ENCODE data around the gene WHRN. TPM values are rescaled to one million over a fixed set of nuclear protein-coding genes. Genes with fewer than 3 reads are reported as not detected.

WHRN gene
- total RNA-seq, 1 experiment from 2014 or later: 24.3 TPM

GRCh38 chr9:114378883-114379282 lies 126.4 kb downstream of the WHRN start (continued):
- no peak for TF ChIP-seq CTCF (IDR thresholded peaks at IDR 0.05)
- no peak for TF ChIP-seq GTF2I (CRISPR knock-in tag; conservative IDR thresholded peaks at IDR 0.05)
- TF ChIP-seq SP1 (CRISPR knock-in tag; conservative IDR thresholded peaks at IDR 0.05): no peak
- no peak for TF ChIP-seq TCF7 (CRISPR knock-in tag; IDR thresholded peaks at IDR 0.05; ENCODE audit: low read depth)

GRCh38 chr9:114378016-114378415 lies 127.3 kb downstream of the WHRN start:
- Mint-ChIP-seq H3K36me3 (peaks cover 23% of the 10 kb centered on the region), H3K9me3 (no peaks in the 10 kb centered on the region), H3K27me3 (ENCODE audit: low read depth) (no peaks in the 10 kb centered on the region; the same call in 1 of the 2 replicates), H3K4me3 (no peak overlapping the region), H3K4me1 (peaks cover 55% of the 10 kb centered on the region), H3K27ac (no peak overlapping the region)
- CTCF ChIA-PET: no interaction called here
- TF ChIP-seq PRRX2 (CRISPR knock-in tag; IDR thresholded peaks at IDR 0.05) (no peak), NFATC4 (CRISPR knock-in tag; IDR thresholded peaks at IDR 0.05) (no peak), NR3C1 (CRISPR knock-in tag; conservative IDR thresholded peaks at IDR 0.05; ENCODE audit: low read depth) (no peak), ZNF671 (CRISPR knock-in tag; IDR thresholded peaks at IDR 0.05) (no peak), FOXP1 (CRISPR knock-in tag; IDR thresholded peaks at IDR 0.05; ENCODE audit: borderline replicate concordance) (no peak), ZNF317 (CRISPR knock-in tag; IDR thresholded peaks at IDR 0.05; ENCODE audit: borderline replicate concordance, low read depth) (no peak), CREB1 (CRISPR knock-in tag; IDR thresholded peaks at IDR 0.05) (no peak), ZMAT4 (CRISPR knock-in tag; IDR thresholded peaks at IDR 0.05) (no peak), ESRRA (CRISPR knock-in tag; IDR thresholded peaks at IDR 0.05; ENCODE audit: borderline replicate concordance) (no peak), MAX (CRISPR knock-in tag; IDR thresholded peaks at IDR 0.05) (no peak), JUN (CRISPR knock-in tag; IDR thresholded peaks at IDR 0.05) (no peak)
- TF ChIP-seq, protein P1, sequence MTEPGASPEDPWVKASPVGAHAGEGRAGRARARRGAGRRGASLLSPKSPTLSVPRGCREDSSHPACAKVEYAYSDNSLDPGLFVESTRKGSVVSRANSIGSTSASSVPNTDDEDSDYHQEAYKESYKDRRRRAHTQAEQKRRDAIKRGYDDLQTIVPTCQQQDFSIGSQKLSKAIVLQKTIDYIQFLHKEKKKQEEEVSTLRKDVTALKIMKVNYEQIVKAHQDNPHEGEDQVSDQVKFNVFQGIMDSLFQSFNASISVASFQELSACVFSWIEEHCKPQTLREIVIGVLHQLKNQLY (CRISPR knock-in tag; IDR thresholded peaks at IDR 0.05): no peak
- TF ChIP-seq, protein P2, sequence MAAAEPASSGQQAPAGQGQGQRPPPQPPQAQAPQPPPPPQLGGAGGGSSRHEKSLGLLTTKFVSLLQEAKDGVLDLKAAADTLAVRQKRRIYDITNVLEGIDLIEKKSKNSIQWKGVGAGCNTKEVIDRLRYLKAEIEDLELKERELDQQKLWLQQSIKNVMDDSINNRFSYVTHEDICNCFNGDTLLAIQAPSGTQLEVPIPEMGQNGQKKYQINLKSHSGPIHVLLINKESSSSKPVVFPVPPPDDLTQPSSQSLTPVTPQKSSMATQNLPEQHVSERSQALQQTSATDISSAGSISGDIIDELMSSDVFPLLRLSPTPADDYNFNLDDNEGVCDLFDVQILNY (CRISPR knock-in tag; IDR thresholded peaks at IDR 0.05): no peak
- POLR2A ChIA-PET: no interaction called here
- DNase-seq (ENCODE audit: low spot score): no peak
- no peak for ATAC-seq

DNA sequence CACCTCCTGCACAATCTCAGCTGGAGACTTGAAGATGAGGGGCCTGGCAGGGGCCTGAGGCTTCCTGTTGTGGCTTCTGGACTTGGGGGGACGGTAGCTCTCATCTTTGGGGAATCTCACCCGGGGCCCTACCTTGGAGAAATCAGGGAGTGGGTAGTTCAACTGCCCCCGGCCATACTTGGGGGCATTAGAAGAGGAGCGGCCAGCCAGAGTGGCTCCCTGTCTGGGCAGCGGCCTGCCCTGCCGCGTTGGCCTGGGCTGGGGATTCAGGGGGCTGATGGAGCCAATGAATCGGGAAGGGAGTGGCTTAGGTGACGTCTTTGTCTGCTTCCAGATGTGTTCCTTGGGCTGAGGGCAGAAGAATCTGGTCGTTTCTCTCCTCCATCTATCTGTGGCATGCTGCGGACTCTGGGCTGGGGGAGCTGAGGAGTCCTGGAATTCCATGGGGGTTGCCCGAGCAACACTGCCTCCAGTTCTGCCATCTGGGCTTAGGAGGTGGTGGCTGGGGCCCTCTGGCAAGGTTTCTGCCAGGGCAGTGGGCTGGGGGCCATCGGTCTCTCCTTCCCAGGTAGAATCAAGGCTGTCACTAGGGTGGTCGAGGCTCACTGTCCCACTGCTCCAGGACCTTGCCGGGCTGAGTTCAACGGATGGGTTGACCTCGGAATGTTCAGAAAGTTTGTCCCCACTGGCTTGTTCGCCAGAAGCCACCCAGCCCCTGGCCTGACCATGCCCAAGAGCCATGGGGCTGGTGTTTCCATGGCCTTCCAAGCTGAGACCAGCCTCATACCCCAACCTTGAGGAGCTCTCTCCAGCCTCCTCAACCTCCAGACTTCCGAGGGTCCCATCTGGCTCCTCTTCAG lies 128.5 kb downstream of the WHRN start:
- Mint-ChIP-seq H3K27me3 (ENCODE audit: low read depth) (no peaks in the 10 kb centered on the region; the same call in 1 of the 2 replicates), H3K27ac (no peak overlapping the region), H3K36me3 (peaks cover 23% of the 10 kb centered on the region), H3K9me3 (no peaks in the 10 kb centered on the region), H3K4me3 (no peak overlapping the region), H3K4me1 (peaks cover 52% of the 10 kb centered on the region)
- ChIA-PET CTCF (no interaction called here), POLR2A (interaction anchor here (1.0 kb wide), 1 partner anchor 14 kb away, joined by 3 read pairs; no protein-coding TSS in a partner anchor)
- TF ChIP-seq ZNF423 (CRISPR knock-in tag; IDR thresholded peaks at IDR 0.05): no peak
- DNase-seq (ENCODE audit: low spot score) (no peak), ATAC-seq (no peak)
